Ovary (tissue), 3 donors: ENCODE data around the gene SLC51B.

Source experiments
- POLR2A ChIP-seq: fragments of 450-650 bp; IDR thresholded peaks from one replicate; pipeline ENCODE4 v1.6.1; 2017; ENCODE audit warnings: antibody characterized with exemption, mild to moderate bottlenecking, moderate library complexity
- TF ChIP-seq, protein P1 (sequence below), 3 donors: fragments of 450-650 bp in 2 of 3; fragments of 200-600 bp in 1 of 3; IDR thresholded peaks; one replicate each; pipeline versions ENCODE4 v1.5.1 to v1.8.0; 2016 to 2022; ENCODE audit warnings: antibody characterized with exemption in 3 of 3, mild to moderate bottlenecking in 1 of 3
- donor health status: DM: no; HTN: no; CAD: no.

DNA sequence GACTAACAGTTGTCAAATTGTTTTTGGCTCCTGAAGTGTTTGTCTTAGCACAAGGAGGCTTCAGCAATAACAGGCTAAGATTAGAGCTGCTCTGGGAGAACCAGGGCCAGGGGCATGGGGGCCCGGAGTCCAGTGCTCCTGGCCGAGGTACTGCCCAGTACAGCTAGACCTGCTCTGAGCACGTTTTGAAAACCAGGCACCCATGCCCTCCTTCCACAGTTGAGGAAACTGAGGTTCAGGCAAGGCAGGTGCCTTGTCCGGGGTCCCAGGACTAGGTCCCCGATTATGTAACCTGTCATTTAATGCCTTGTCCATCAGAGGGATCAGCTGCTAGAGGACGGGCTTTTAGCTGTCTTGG, 50.5 kb downstream of the SLC51B start:
- TF ChIP-seq, protein P1, sequence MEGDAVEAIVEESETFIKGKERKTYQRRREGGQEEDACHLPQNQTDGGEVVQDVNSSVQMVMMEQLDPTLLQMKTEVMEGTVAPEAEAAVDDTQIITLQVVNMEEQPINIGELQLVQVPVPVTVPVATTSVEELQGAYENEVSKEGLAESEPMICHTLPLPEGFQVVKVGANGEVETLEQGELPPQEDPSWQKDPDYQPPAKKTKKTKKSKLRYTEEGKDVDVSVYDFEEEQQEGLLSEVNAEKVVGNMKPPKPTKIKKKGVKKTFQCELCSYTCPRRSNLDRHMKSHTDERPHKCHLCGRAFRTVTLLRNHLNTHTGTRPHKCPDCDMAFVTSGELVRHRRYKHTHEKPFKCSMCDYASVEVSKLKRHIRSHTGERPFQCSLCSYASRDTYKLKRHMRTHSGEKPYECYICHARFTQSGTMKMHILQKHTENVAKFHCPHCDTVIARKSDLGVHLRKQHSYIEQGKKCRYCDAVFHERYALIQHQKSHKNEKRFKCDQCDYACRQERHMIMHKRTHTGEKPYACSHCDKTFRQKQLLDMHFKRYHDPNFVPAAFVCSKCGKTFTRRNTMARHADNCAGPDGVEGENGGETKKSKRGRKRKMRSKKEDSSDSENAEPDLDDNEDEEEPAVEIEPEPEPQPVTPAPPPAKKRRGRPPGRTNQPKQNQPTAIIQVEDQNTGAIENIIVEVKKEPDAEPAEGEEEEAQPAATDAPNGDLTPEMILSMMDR (IDR thresholded peaks at IDR 0.05): no peak
- TF ChIP-seq POLR2A: no peak
